GM23338 (cell line): Measurements from ENCODE around the gene AIRE.

ENCODE experiments used
- EZH2 ChIP-seq: fragments of 200-600 bp; sonication (generic); IDR thresholded peaks from one replicate; pipeline ENCODE4 v1.8.0; 2017; ENCODE audit warnings: antibody characterized with exemption, mild to moderate bottlenecking, low read depth; ENCODE audit not compliant: unreplicated experiment
- EZH2phosphoT487 ChIP-seq: fragments of 200-600 bp; sonication (generic); IDR thresholded peaks from one replicate; pipeline ENCODE4 v1.8.1; 2018; ENCODE audit warnings: antibody characterized with exemption; ENCODE audit not compliant: unreplicated experiment
- JUNB ChIP-seq: IDR thresholded peaks from one replicate; pipeline ENCODE4 v1.6.1; 2016; ENCODE audit warnings: antibody characterized with exemption; ENCODE audit not compliant: unreplicated experiment
- POLR2AphosphoS5 ChIP-seq: IDR thresholded peaks from 2 replicates; pipeline ENCODE4 v1.6.1; 2016; ENCODE audit warnings: antibody characterized with exemption, low read depth
- TF ChIP-seq, protein P1 (sequence below), 2 experiments: fragments of 200-600 bp in 1 of 2; sonication (generic) in 1 of 2; conservative IDR thresholded peaks; 2 replicates each; pipeline versions ENCODE4 v1.5.1 to v1.6.1; 2016 to 2017; ENCODE audit warnings: antibody characterized with exemption in 2 of 2, low read depth in 2 of 2, mild to moderate bottlenecking in 2 of 2, moderate library complexity in 1 of 2
- TF ChIP-seq, protein P2 (sequence below): IDR thresholded peaks from one replicate; pipeline ENCODE4 v1.6.1; 2018; ENCODE audit warnings: antibody characterized with exemption; ENCODE audit not compliant: unreplicated experiment
- TF ChIP-seq, protein P3 (sequence below): IDR thresholded peaks from 2 replicates; pipeline ENCODE4 v1.6.1; 2016; ENCODE audit warnings: antibody characterized with exemption

DNA sequence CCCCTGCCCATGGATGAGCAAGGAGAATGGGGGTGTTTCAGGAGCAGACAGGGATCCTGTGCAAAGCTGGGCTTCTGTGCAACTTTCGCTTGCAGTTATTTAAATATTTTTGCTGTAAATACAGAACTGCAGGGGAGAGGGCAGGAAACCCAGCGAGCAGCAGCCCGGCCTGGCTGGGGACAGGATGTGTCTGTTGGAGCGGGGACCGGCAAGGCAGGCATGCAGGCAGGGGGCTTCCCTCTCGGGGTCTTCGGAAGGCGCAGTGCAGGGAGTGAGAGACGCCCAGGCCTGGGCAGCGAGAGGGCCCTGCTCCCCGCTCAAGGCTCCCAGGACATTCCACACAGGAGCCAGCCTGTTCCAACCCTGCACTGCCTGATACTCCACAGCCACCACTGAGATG, 1.7 kb upstream of the AIRE start:
- TF ChIP-seq, protein P1, sequence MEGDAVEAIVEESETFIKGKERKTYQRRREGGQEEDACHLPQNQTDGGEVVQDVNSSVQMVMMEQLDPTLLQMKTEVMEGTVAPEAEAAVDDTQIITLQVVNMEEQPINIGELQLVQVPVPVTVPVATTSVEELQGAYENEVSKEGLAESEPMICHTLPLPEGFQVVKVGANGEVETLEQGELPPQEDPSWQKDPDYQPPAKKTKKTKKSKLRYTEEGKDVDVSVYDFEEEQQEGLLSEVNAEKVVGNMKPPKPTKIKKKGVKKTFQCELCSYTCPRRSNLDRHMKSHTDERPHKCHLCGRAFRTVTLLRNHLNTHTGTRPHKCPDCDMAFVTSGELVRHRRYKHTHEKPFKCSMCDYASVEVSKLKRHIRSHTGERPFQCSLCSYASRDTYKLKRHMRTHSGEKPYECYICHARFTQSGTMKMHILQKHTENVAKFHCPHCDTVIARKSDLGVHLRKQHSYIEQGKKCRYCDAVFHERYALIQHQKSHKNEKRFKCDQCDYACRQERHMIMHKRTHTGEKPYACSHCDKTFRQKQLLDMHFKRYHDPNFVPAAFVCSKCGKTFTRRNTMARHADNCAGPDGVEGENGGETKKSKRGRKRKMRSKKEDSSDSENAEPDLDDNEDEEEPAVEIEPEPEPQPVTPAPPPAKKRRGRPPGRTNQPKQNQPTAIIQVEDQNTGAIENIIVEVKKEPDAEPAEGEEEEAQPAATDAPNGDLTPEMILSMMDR (conservative IDR thresholded peaks at IDR 0.05; ENCODE audit: low read depth in 2 of 2) = no peak
- TF ChIP-seq EZH2phosphoT487 = no peak
- TF ChIP-seq POLR2AphosphoS5 = no peak
- no peak for TF ChIP-seq JUNB
- TF ChIP-seq EZH2 = no peak
- TF ChIP-seq, protein P2, sequence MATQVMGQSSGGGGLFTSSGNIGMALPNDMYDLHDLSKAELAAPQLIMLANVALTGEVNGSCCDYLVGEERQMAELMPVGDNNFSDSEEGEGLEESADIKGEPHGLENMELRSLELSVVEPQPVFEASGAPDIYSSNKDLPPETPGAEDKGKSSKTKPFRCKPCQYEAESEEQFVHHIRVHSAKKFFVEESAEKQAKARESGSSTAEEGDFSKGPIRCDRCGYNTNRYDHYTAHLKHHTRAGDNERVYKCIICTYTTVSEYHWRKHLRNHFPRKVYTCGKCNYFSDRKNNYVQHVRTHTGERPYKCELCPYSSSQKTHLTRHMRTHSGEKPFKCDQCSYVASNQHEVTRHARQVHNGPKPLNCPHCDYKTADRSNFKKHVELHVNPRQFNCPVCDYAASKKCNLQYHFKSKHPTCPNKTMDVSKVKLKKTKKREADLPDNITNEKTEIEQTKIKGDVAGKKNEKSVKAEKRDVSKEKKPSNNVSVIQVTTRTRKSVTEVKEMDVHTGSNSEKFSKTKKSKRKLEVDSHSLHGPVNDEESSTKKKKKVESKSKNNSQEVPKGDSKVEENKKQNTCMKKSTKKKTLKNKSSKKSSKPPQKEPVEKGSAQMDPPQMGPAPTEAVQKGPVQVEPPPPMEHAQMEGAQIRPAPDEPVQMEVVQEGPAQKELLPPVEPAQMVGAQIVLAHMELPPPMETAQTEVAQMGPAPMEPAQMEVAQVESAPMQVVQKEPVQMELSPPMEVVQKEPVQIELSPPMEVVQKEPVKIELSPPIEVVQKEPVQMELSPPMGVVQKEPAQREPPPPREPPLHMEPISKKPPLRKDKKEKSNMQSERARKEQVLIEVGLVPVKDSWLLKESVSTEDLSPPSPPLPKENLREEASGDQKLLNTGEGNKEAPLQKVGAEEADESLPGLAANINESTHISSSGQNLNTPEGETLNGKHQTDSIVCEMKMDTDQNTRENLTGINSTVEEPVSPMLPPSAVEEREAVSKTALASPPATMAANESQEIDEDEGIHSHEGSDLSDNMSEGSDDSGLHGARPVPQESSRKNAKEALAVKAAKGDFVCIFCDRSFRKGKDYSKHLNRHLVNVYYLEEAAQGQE = no peak
- TF ChIP-seq, protein P3, sequence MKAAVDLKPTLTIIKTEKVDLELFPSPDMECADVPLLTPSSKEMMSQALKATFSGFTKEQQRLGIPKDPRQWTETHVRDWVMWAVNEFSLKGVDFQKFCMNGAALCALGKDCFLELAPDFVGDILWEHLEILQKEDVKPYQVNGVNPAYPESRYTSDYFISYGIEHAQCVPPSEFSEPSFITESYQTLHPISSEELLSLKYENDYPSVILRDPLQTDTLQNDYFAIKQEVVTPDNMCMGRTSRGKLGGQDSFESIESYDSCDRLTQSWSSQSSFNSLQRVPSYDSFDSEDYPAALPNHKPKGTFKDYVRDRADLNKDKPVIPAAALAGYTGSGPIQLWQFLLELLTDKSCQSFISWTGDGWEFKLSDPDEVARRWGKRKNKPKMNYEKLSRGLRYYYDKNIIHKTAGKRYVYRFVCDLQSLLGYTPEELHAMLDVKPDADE = no peak
